ENCODE measurements around the gene SLC25A46.

GRCh38 chr5:110702704-110703103, 36.1 kb upstream of the SLC25A46 start:
- TF ChIP-seq KDM1A (IDR thresholded peaks at IDR 0.05; ENCODE audit: borderline replicate concordance, low read length) (no peak), POLR2A (IDR thresholded peaks at IDR 0.05; ENCODE audit: control extremely low read depth in 1 of 2, low read depth in 2 of 2, low read length in 2 of 2) (no peak), EP300 (IDR thresholded peaks at IDR 0.05; ENCODE audit: borderline replicate concordance in 1 of 2, low read depth in 2 of 2, low read length in 2 of 2) (no peak), CREB1 (IDR thresholded peaks at IDR 0.05) (no peak), CTCF (IDR thresholded peaks at IDR 0.05; ENCODE audit: control extremely low read depth in 1 of 3, insufficient read depth in 1 of 3, low read depth in 1 of 3, low read length in 3 of 3) (no peak), ZNF274 (IDR thresholded peaks at IDR 0.05; ENCODE audit: borderline replicate concordance, extremely low read depth, low read length) (no peak), RAD21 (IDR thresholded peaks at IDR 0.05 in 1 of 2, conservative IDR thresholded peaks at IDR 0.05 in 1 of 2; ENCODE audit: low read depth in 2 of 2, low read length in 2 of 2) (no peak), NANOG (IDR thresholded peaks at IDR 0.05; ENCODE audit: insufficient read depth, low read depth, low read length, poor library complexity, severe bottlenecking) (no peak), YY1 (IDR thresholded peaks at IDR 0.05; ENCODE audit: low read depth, low read length) (no peak), TAF1 (IDR thresholded peaks at IDR 0.05; ENCODE audit: low read depth, low read length) (no peak), BACH1 (IDR thresholded peaks at IDR 0.05; ENCODE audit: low read length) (no peak), EZH2 (IDR thresholded peaks at IDR 0.05; ENCODE audit: low read depth, low read length, severe bottlenecking) (no peak)
